Panc1 (cell line): ENCODE data around the gene CDADC1. TPM values are rescaled to one million over a fixed set of nuclear protein-coding genes. Genes with fewer than 3 reads are reported as not detected.

ENCODE experiments used
- ATAC-seq: fragments of 200-7000 bp; cut with Tn5 transposase; 2 replicates; pipeline ENCODE4 v1.9.1; 2020; ENCODE audit warnings: mild to moderate bottlenecking, moderate library complexity
- Bru-seq: library from RNA; stranded (reverse); fragments of 400-500 nt; gene quantifications from one replicate; lab custom pipeline; 2021; lab: Mats Ljungman, UMichigan
- BruChase-seq, 2 experiments: library from RNA; stranded (reverse); fragments of 400-500 nt; gene quantifications; one replicate each; lab custom pipeline; 2021; lab: Mats Ljungman, UMichigan
- BruUV-seq: library from RNA; stranded (reverse); fragments of 400-500 nt; replicated peaks from 2 replicates; lab custom pipeline; 2021; lab: Mats Ljungman, UMichigan
- CTCF ChIA-PET: fragments of 300-600 bp; sonication (Branson Sonifier 250); formaldehyde crosslinking; loops from one replicate; lab custom pipeline; 2022; ENCODE audit warnings: antibody characterized with exemption; lab: Charles Lee
- POLR2A ChIA-PET: fragments of 300-600 bp; sonication (Branson Sonifier 250); formaldehyde crosslinking; loops from one replicate; lab custom pipeline; 2022; ENCODE audit warnings: antibody characterized with exemption; lab: Charles Lee
- DNase-seq: peaks from one replicate; pipeline ENCODE4 v3.0.0-alpha.2; 2010; ENCODE audit warnings: low read depth, low spot score
- H3K27ac ChIP-seq: 2 replicates; pipeline ENCODE4 v1.5.1; 2011; ENCODE audit warnings: mild to moderate bottlenecking, low read length, inconsistent platforms
- H3K27me3 ChIP-seq: fragments of 200-500 bp; sonication (Bioruptor generic); 2 replicates; pipeline ENCODE4 v1.6.0; 2014; ENCODE audit warnings: low read length, inconsistent platforms; ENCODE audit not compliant: control insufficient read depth, insufficient read depth
- H3K36me3 ChIP-seq: fragments of 200-500 bp; sonication (Bioruptor generic); 2 replicates; pipeline ENCODE4 v1.5.1; 2014; ENCODE audit warnings: inconsistent platforms, mild to moderate bottlenecking, low read length, moderate library complexity; ENCODE audit not compliant: control insufficient read depth, insufficient read depth
- H3K4me1 ChIP-seq: 2 replicates; pipeline ENCODE4 v1.5.1; 2011; ENCODE audit warnings: inconsistent platforms, mild to moderate bottlenecking, low read length, moderate library complexity; ENCODE audit not compliant: control insufficient read depth, insufficient read depth
- H3K4me3 ChIP-seq, 2 experiments: 2 replicates each; pipeline ENCODE4 v1.5.1; 2011 to 2012; ENCODE audit warnings: low read depth in 2 of 2, low read length in 2 of 2, mild to moderate bottlenecking in 2 of 2, inconsistent platforms in 1 of 2, moderate library complexity in 1 of 2
- H3K9me3 ChIP-seq: fragments of 200-500 bp; sonication (Bioruptor generic); 2 replicates; pipeline ENCODE4 v1.5.1; 2014; ENCODE audit warnings: low read depth, mild to moderate bottlenecking, inconsistent platforms, low read length, moderate library complexity; ENCODE audit not compliant: control insufficient read depth, insufficient read depth
- POLR2AphosphoS5 ChIP-seq: IDR thresholded peaks from 2 replicates; pipeline ENCODE4 v1.6.1; 2012; ENCODE audit warnings: mild to moderate bottlenecking, low read depth, low read length, moderate library complexity
- SIN3A ChIP-seq: IDR thresholded peaks from 2 replicates; pipeline ENCODE4 v1.6.1; 2012; ENCODE audit warnings: low read depth, mild to moderate bottlenecking, low read length, moderate library complexity, borderline replicate concordance; ENCODE audit not compliant: insufficient read depth
- TCF7L2 ChIP-seq: IDR thresholded peaks from 2 replicates; pipeline ENCODE4 v1.6.1; 2011; ENCODE audit warnings: mild to moderate bottlenecking, low read depth, low read length, inconsistent platforms
- in situ Hi-C: cut with HindIII; loops from 2 replicates; pipeline ENCODE4 v1.10.0; 2016; ENCODE audit warnings: low sequenced_read_pairs, low pct_unique_long_range_greater_than_20kb
- intact Hi-C: fragments of 100-400 bp; cut with micrococcal nuclease; formaldehyde crosslinking; loops from one replicate; pipeline ENCODE4 v1.10.0; 2022; ENCODE audit not compliant: unreplicated experiment
- long read RNA-seq: library from polyadenylated mRNA; unstranded; transcript quantifications from one replicate; pipeline ENCODE4 v2.0.0, GENCODE V29; 2021; ENCODE audit not compliant: unreplicated experiment
- polyA plus RNA-seq: library from polyadenylated mRNA; unstranded; fragments of >200 nt; gene quantifications from one replicate; pipeline ENCODE4 v1.2.1, GENCODE V29; 2012; ENCODE audit warnings: missing spikeins; ENCODE audit not compliant: insufficient read length
- total RNA-seq: library from RNA; stranded (reverse); gene quantifications from one replicate; pipeline ENCODE4 v1.2.1, GENCODE V29; 2021; ENCODE audit not compliant: unreplicated experiment
- TF ChIP-seq, protein P1 (sequence below), 2 experiments: IDR thresholded peaks; 2 replicates each; pipeline ENCODE4 v1.6.1; 2011 to 2012; ENCODE audit warnings: low read depth in 2 of 2, control low read depth in 1 of 2, low read length in 1 of 2, mild to moderate bottlenecking in 1 of 2, moderate library complexity in 1 of 2; ENCODE audit not compliant: insufficient read depth in 1 of 2
- TF ChIP-seq, protein P2 (sequence below): fragments of 450-650 bp; IDR thresholded peaks from 2 replicates; pipeline ENCODE4 v1.5.1; 2017; ENCODE audit warnings: mild to moderate bottlenecking

Gene CDADC1
- total RNA-seq (11.8 TPM), Bru-seq, nascent RNA (percentile 53 among the genes with signal in this experiment), BruChase-seq, experiment 1, labeled RNA remaining after a 2-hour chase (percentile 45 among the genes with signal in this experiment), BruChase-seq, experiment 2, labeled RNA remaining after a 6-hour chase (percentile 42 among the genes with signal in this experiment)
- 6.8 TPM for polyA plus RNA-seq
- long read RNA-seq, partial matches to known transcripts = 0 of 8 reads
- long read RNA-seq, other reads (novel, unspliced or antisense) = 6 of 8 reads

DNA sequence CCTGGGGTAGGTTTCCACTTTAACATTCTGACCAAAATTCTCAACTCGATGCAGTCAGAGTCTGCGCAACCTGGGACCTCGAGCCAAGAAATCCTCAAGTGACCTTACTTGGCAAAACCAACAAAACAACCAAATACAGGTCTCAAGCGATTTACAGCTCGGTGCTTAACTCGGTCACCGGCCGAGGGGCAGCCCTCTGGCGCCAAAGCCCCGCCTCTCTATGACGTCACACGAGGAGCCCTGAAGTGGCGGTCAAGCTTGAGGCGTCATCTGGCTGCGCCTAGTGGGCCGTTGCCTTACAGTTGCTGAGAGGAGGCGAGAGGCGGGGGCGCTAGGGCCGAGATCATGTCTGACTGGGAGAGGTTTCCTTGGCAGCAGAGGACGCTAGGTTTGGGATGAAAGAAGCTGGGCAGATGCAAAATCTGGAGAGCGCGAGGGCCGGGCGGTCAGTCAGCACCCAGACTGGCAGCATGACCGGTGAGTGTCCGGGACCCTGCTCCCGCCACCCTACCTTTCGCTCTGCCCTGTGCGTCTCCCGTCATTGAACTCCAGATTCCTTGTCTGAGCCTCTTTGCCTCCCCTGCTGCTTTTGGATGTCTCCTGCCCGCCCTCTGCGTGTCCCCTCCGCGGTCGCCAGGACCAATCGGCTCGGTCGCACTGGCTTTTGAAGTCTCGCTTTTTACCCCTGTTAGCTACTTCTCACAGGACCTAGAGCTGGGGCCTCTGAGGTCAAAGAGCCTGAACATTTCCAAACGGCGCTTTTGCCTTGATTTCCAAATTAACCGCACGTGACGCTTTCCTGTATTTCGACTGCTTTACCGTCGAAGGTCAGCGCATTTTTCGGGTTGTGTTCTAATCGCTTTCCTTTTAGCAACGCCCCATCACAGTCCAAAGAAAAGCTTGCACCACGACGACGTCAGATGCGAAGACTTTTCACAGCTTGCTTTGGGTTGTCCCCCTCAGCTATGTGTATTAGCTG is at the start of gene CDADC1:
CDADC1 (plus strand) TSS at position 283 of the 979 bp plus-strand sequence; CDS start at position 396, 113 bp downstream.
- intact Hi-C loops (no loop called here), in situ Hi-C loops (no loop called here)
- no peaks in the 10 kb centered on the region for H3K9me3 ChIP-seq
- no peaks in the 10 kb centered on the region; the same call in 1 of the 2 replicates for H3K4me1 ChIP-seq
- no peaks in the 10 kb centered on the region for H3K27me3 ChIP-seq
- POLR2A ChIA-PET = interaction anchor here (0.7 kb wide), 1 partner anchor 1013 kb away, joined by 6 read pairs; no protein-coding TSS in a partner anchor
- H3K4me3 ChIP-seq = peak within 1 kb of the TSS; percentile 92 to 95
- ATAC-seq (peak; percentile 98), DNase-seq (peak; percentile 55)
- peaks cover 4% of the 10 kb centered on the region for H3K36me3 ChIP-seq
- CTCF ChIA-PET = no interaction called here
- TF ChIP-seq POLR2AphosphoS5 (peak; percentile 76), TCF7L2 (peak; percentile 76), SIN3A (peak; percentile 82; the same call in 1 of the 2 replicates)
- TF ChIP-seq, protein P1, sequence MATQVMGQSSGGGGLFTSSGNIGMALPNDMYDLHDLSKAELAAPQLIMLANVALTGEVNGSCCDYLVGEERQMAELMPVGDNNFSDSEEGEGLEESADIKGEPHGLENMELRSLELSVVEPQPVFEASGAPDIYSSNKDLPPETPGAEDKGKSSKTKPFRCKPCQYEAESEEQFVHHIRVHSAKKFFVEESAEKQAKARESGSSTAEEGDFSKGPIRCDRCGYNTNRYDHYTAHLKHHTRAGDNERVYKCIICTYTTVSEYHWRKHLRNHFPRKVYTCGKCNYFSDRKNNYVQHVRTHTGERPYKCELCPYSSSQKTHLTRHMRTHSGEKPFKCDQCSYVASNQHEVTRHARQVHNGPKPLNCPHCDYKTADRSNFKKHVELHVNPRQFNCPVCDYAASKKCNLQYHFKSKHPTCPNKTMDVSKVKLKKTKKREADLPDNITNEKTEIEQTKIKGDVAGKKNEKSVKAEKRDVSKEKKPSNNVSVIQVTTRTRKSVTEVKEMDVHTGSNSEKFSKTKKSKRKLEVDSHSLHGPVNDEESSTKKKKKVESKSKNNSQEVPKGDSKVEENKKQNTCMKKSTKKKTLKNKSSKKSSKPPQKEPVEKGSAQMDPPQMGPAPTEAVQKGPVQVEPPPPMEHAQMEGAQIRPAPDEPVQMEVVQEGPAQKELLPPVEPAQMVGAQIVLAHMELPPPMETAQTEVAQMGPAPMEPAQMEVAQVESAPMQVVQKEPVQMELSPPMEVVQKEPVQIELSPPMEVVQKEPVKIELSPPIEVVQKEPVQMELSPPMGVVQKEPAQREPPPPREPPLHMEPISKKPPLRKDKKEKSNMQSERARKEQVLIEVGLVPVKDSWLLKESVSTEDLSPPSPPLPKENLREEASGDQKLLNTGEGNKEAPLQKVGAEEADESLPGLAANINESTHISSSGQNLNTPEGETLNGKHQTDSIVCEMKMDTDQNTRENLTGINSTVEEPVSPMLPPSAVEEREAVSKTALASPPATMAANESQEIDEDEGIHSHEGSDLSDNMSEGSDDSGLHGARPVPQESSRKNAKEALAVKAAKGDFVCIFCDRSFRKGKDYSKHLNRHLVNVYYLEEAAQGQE (IDR thresholded peaks at IDR 0.05; ENCODE audit: insufficient read depth in 1 of 2, low read depth in 2 of 2, low read length in 1 of 2) = no peak; a peak in 1 of 4 replicates
- TF ChIP-seq, protein P2, sequence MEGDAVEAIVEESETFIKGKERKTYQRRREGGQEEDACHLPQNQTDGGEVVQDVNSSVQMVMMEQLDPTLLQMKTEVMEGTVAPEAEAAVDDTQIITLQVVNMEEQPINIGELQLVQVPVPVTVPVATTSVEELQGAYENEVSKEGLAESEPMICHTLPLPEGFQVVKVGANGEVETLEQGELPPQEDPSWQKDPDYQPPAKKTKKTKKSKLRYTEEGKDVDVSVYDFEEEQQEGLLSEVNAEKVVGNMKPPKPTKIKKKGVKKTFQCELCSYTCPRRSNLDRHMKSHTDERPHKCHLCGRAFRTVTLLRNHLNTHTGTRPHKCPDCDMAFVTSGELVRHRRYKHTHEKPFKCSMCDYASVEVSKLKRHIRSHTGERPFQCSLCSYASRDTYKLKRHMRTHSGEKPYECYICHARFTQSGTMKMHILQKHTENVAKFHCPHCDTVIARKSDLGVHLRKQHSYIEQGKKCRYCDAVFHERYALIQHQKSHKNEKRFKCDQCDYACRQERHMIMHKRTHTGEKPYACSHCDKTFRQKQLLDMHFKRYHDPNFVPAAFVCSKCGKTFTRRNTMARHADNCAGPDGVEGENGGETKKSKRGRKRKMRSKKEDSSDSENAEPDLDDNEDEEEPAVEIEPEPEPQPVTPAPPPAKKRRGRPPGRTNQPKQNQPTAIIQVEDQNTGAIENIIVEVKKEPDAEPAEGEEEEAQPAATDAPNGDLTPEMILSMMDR = no peak
- no TSS peak for BruUV-seq
- peak within 1 kb of the TSS; percentile 85 for H3K27ac ChIP-seq

DNA sequence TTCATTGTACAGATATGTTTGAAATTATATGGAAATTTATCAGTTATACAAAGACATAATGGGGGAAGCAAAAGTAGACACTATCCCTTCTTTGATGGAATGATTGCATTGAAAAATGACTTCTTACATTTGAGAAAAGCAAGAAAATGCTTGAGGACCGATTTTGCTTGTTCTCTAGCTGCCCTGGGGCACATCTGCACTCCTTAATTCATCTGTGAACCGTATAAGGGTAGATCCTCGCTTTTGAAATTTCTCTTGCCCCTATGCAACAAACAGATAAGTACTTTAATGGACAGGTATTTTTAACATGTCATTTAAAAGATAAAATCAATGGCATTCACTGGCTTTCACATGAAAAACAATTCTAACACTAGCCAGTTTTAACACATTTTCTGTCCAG is 41.1 kb upstream of the CDADC1 start:
- intact Hi-C loops (no loop called here), in situ Hi-C loops (no loop called here)
- Histone ChIP-seq H3K4me1 (no peaks in the 10 kb centered on the region), H3K4me3 (no peak overlapping the region), H3K27me3 (no peaks in the 10 kb centered on the region), H3K36me3 (peaks cover 4% of the 10 kb centered on the region; the same call in 1 of the 2 replicates), H3K9me3 (no peaks in the 10 kb centered on the region), H3K27ac (no peak overlapping the region)
- ChIA-PET CTCF (no interaction called here), POLR2A (no interaction called here)
- no TSS peak for BruUV-seq
- ATAC-seq (no peak), DNase-seq (no peak)
- no peak for TF ChIP-seq POLR2AphosphoS5
